ENCODE data around the gene PXDN. TPM values are rescaled to one million over a fixed set of nuclear protein-coding genes. Genes with fewer than 3 reads are reported as not detected.

PXDN gene
- total and polyA plus RNA-seq, 2 of the 13 experiments (the other 11 are each of a cell fraction or from before 2014, with no cell fraction given), result not detected

DNA sequence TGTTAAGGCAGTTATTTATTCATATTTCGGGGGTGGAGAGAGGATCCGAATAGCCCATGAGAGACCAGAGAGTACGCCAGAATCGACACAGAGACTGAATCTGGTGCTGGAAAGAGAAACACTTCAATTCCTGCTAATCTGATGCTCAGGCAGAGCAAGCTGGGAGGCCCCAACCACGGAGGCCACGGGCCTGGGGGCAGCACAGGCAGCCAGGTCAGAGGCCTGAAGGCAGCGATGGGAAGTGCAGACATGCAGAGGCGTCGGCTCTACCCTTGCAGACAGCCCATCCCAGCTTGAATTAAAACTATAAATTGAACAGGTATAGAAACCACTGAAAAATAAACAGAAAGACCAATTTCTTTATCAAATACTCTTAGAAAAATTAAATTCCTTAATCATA lies 50.6 kb downstream of the PXDN start (continued):
- TF ChIP-seq, protein P1, sequence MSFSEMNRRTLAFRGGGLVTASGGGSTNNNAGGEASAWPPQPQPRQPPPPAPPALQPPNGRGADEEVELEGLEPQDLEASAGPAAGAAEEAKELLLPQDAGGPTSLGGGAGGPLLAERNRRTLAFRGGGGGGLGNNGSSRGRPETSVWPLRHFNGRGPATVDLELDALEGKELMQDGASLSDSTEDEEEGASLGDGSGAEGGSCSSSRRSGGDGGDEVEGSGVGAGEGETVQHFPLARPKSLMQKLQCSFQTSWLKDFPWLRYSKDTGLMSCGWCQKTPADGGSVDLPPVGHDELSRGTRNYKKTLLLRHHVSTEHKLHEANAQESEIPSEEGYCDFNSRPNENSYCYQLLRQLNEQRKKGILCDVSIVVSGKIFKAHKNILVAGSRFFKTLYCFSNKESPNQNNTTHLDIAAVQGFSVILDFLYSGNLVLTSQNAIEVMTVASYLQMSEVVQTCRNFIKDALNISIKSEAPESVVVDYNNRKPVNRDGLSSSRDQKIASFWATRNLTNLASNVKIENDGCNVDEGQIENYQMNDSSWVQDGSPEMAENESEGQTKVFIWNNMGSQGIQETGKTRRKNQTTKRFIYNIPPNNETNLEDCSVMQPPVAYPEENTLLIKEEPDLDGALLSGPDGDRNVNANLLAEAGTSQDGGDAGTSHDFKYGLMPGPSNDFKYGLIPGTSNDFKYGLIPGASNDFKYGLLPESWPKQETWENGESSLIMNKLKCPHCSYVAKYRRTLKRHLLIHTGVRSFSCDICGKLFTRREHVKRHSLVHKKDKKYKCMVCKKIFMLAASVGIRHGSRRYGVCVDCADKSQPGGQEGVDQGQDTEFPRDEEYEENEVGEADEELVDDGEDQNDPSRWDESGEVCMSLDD (CRISPR knock-in tag; IDR thresholded peaks at IDR 0.05; ENCODE audit: borderline replicate concordance), result no peak
- TF ChIP-seq SNRNP70 (IDR thresholded peaks at IDR 0.05; ENCODE audit: low read depth, low read length), result no peak

GRCh38 chr2:1692342-1692741 lies 52.0 kb downstream of the PXDN start:
- no peak overlapping the region for H2AFZ ChIP-seq (ENCODE audit: low read length)
- peaks cover 0 to 46% of the 10 kb centered on the region in 2 experiments; a peak in 4 of 5 replicates for H3K27me3 ChIP-seq (ENCODE audit: control insufficient read depth in 1 of 2, insufficient read depth in 2 of 2, low read length in 2 of 2)
- DNase-seq (ENCODE audit: low spot score), result no peak
- no peak overlapping the region for H3K4me3 ChIP-seq (replicated peaks in 1 of 3; ENCODE audit: insufficient read depth in 1 of 3, low read depth in 2 of 3, low read length in 3 of 3)
- in situ Hi-C loops (cut with HindIII; ENCODE audit: extremely low pct_ligation_motif_present, low pct_unique_long_range_greater_than_20kb), result no loop called here
- POLR2A ChIA-PET, result no interaction called here
- no TSS peak for BruUV-seq (replicated peaks)
- intact Hi-C loops (cut with micrococcal nuclease; ENCODE audit: unreplicated experiment), result no loop called here
- no peak overlapping the region for H3K27ac ChIP-seq (ENCODE audit: extremely low read length, insufficient read depth, low read length)
- FAIRE-seq, result no peak
- 15% methylated on average over 10 of the region's 11 CpGs for WGBS (ENCODE audit: low lambda C conversion rate)
- no peaks in the 10 kb centered on the region for H3K79me2 ChIP-seq (ENCODE audit: insufficient read depth, low read length)
- H3K4me2 ChIP-seq (ENCODE audit: low read depth, low read length), result no peak overlapping the region
- H3K9me3 ChIP-seq (ENCODE audit: low read length), result no peaks in the 10 kb centered on the region
- ATAC-seq, result peak; percentile 59
- no peaks in the 10 kb centered on the region for H3K4me1 ChIP-seq (ENCODE audit: insufficient read depth, low read length)
- no peak overlapping the region for H3K9ac ChIP-seq (ENCODE audit: insufficient read depth, low read depth, low read length)
- TF ChIP-seq, protein P2, sequence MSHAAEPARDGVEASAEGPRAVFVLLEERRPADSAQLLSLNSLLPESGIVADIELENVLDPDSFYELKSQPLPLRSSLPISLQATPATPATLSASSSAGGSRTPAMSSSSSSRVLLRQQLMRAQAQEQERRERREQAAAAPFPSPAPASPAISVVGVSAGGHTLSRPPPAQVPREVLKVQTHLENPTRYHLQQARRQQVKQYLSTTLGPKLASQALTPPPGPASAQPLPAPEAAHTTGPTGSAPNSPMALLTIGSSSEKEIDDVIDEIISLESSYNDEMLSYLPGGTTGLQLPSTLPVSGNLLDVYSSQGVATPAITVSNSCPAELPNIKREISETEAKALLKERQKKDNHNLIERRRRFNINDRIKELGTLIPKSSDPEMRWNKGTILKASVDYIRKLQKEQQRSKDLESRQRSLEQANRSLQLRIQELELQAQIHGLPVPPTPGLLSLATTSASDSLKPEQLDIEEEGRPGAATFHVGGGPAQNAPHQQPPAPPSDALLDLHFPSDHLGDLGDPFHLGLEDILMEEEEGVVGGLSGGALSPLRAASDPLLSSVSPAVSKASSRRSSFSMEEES (CRISPR knock-in tag; IDR thresholded peaks at IDR 0.05), result no peak
- TF ChIP-seq, protein P3, sequence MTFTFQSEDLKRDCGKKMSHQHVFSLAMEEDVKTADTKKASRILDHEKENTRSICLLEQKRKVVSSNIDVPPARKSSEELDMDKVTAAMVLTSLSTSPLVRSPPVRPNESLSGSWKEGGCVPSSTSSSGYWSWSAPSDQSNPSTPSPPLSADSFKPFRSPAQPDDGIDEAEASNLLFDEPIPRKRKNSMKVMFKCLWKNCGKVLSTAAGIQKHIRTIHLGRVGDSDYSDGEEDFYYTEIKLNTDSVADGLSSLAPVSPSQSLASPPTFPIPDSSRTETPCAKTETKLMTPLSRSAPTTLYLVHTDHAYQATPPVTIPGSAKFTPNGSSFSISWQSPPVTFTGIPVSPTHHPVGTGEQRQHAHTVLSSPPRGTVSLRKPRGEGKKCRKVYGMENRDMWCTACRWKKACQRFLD (CRISPR knock-in tag; IDR thresholded peaks at IDR 0.05; ENCODE audit: borderline replicate concordance), result no peak
- TF ChIP-seq, protein P4, sequence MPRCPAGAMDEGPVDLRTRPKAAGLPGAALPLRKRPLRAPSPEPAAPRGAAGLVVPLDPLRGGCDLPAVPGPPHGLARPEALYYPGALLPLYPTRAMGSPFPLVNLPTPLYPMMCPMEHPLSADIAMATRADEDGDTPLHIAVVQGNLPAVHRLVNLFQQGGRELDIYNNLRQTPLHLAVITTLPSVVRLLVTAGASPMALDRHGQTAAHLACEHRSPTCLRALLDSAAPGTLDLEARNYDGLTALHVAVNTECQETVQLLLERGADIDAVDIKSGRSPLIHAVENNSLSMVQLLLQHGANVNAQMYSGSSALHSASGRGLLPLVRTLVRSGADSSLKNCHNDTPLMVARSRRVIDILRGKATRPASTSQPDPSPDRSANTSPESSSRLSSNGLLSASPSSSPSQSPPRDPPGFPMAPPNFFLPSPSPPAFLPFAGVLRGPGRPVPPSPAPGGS (CRISPR knock-in tag; IDR thresholded peaks at IDR 0.05), result no peak
- no peak for TF ChIP-seq GMEB2 (CRISPR knock-in tag; IDR thresholded peaks at IDR 0.05; ENCODE audit: low read depth)
- no peak for TF ChIP-seq ZNF577 (CRISPR knock-in tag; IDR thresholded peaks at IDR 0.05; ENCODE audit: borderline replicate concordance, low read depth)
- TF ChIP-seq GABPA (IDR thresholded peaks at IDR 0.05; ENCODE audit: low read depth, low read length), result no peak
- no peak for TF ChIP-seq GABPA (CRISPR knock-in tag; IDR thresholded peaks at IDR 0.05; ENCODE audit: low read depth)
- no peak for TF ChIP-seq CCDC6 (CRISPR knock-in tag; IDR thresholded peaks at IDR 0.05)
- TF ChIP-seq, protein P5, sequence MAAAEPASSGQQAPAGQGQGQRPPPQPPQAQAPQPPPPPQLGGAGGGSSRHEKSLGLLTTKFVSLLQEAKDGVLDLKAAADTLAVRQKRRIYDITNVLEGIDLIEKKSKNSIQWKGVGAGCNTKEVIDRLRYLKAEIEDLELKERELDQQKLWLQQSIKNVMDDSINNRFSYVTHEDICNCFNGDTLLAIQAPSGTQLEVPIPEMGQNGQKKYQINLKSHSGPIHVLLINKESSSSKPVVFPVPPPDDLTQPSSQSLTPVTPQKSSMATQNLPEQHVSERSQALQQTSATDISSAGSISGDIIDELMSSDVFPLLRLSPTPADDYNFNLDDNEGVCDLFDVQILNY (CRISPR knock-in tag; conservative IDR thresholded peaks at IDR 0.05), result no peak
- TF ChIP-seq CAMTA2 (CRISPR knock-in tag; IDR thresholded peaks at IDR 0.05; ENCODE audit: borderline replicate concordance), result no peak
- TF ChIP-seq ZNF543 (CRISPR knock-in tag; IDR thresholded peaks at IDR 0.05), result no peak
- H3K36me3 ChIP-seq (replicated peaks in 1 of 2; ENCODE audit: control insufficient read depth in 1 of 2, insufficient read depth in 2 of 2, low read length in 2 of 2), result no peaks in the 10 kb centered on the region
- H4K20me1 ChIP-seq (ENCODE audit: insufficient read depth, low read length), result no peaks in the 10 kb centered on the region
- CTCF ChIA-PET (ENCODE audit: low intra/inter-chr PET ratio, low total read pairs), result no interaction called here
